Epithelial cell of esophagus (primary cell): ENCODE data around the gene TGFB3.
A peak's percentile ranks its signal among the peaks of the same experiment; 100 is the strongest.
"Not testable (repeated sequence)": the region's sequence is repeated elsewhere in the genome, so short reads cannot be mapped to it uniquely, and the experiment has no call there.

Experiments
- DNase-seq: peaks from one replicate; pipeline ENCODE4 v3.0.0; 2010; ENCODE audit warnings: low read depth
- H3K4me3 ChIP-seq: 2 replicates; pipeline ENCODE4 v1.5.1; 2011; ENCODE audit warnings: mild to moderate bottlenecking, low read length, control low read depth
- CTCF ChIP-seq: IDR thresholded peaks from 2 replicates; pipeline ENCODE4 v1.5.1; 2011; ENCODE audit warnings: low read depth, mild to moderate bottlenecking, low read length, control low read depth, inconsistent platforms; ENCODE audit not compliant: insufficient read depth; ENCODE audit errors: missing control alignments

Gene TGFB3

GRCh38 chr14:75926431-75927115 is 55.2 kb downstream of the TGFB3 start:
- peak; percentile 79 for DNase-seq
- no peak overlapping the region for H3K4me3 ChIP-seq
- TF ChIP-seq CTCF, result peak; percentile 31

GRCh38 chr14:75925141-75925840 is 56.5 kb downstream of the TGFB3 start:
- H3K4me3 ChIP-seq, DNase-seq: not testable (repeated sequence)

- not testable (repeated sequence) for H3K4me3 ChIP-seq, DNase-seq
These were observed 61.4 kb downstream of the TGFB3 start for GRCh38 chr14:75920421-75920820.

GRCh38 chr14:75917946-75918335 is 63.9 kb downstream of the TGFB3 start:
- no peak overlapping the region for H3K4me3 ChIP-seq
- no peak for DNase-seq
- no peak for TF ChIP-seq CTCF

GRCh38 chr14:75917322-75917945 is 64.4 kb downstream of the TGFB3 start:
- TF ChIP-seq CTCF, result no peak
- H3K4me3 ChIP-seq, result no peak overlapping the region
- no peak for DNase-seq

GRCh38 chr14:75915045-75915444 is 66.8 kb downstream of the TGFB3 start:
- DNase-seq, result peak; percentile 18
- no peak for TF ChIP-seq CTCF
- no peak overlapping the region for H3K4me3 ChIP-seq

- no peak for DNase-seq
- no peak for TF ChIP-seq CTCF
- H3K4me3 ChIP-seq, result no peak overlapping the region
These were observed 68.6 kb downstream of the TGFB3 start for GRCh38 chr14:75913183-75913582.

- DNase-seq, result no peak
- no peak overlapping the region for H3K4me3 ChIP-seq
- no peak for TF ChIP-seq CTCF
These were observed 69.9 kb downstream of the TGFB3 start for GRCh38 chr14:75911883-75912282.
